ENCODE results near the gene TECPR1. TPM values are rescaled to one million over a fixed set of nuclear protein-coding genes. Genes with fewer than 3 reads are reported as not detected.

The TECPR1 gene
- total and polyA plus RNA-seq, 2 experiments from 2014 or later, result 4.6 to 24.4 TPM

DNA sequence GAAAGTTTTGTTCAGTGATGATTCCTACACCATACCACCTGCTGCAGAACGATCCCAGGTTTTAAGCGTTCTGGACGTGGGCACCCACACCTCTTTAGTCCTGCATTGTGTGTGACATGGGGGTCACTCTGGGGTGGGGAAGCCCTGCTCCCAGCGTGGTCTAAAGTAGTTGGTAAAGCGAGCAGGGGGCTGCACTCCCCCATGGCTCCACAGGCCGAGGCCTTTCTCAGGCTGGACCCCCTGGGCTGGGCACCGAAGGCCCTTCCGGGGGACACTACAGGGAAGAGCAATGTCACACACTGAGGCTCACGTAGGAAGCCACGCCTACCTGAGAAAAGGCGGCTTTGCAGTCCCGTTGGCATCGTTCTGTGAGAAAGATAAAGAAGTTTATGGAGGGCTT is 41.7 kb upstream of the TECPR1 start (continued):
- TF ChIP-seq, protein P1, sequence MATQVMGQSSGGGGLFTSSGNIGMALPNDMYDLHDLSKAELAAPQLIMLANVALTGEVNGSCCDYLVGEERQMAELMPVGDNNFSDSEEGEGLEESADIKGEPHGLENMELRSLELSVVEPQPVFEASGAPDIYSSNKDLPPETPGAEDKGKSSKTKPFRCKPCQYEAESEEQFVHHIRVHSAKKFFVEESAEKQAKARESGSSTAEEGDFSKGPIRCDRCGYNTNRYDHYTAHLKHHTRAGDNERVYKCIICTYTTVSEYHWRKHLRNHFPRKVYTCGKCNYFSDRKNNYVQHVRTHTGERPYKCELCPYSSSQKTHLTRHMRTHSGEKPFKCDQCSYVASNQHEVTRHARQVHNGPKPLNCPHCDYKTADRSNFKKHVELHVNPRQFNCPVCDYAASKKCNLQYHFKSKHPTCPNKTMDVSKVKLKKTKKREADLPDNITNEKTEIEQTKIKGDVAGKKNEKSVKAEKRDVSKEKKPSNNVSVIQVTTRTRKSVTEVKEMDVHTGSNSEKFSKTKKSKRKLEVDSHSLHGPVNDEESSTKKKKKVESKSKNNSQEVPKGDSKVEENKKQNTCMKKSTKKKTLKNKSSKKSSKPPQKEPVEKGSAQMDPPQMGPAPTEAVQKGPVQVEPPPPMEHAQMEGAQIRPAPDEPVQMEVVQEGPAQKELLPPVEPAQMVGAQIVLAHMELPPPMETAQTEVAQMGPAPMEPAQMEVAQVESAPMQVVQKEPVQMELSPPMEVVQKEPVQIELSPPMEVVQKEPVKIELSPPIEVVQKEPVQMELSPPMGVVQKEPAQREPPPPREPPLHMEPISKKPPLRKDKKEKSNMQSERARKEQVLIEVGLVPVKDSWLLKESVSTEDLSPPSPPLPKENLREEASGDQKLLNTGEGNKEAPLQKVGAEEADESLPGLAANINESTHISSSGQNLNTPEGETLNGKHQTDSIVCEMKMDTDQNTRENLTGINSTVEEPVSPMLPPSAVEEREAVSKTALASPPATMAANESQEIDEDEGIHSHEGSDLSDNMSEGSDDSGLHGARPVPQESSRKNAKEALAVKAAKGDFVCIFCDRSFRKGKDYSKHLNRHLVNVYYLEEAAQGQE (IDR thresholded peaks at IDR 0.05; ENCODE audit: unreplicated experiment), result no peak
- TF ChIP-seq ZNF114 (CRISPR knock-in tag; IDR thresholded peaks at IDR 0.05) (no peak), STAT1 (IDR thresholded peaks at IDR 0.05; ENCODE audit: unreplicated experiment) (no peak), ETS1 (IDR thresholded peaks at IDR 0.05) (no peak), NANOG (IDR thresholded peaks at IDR 0.05; ENCODE audit: borderline replicate concordance) (no peak)

DNA sequence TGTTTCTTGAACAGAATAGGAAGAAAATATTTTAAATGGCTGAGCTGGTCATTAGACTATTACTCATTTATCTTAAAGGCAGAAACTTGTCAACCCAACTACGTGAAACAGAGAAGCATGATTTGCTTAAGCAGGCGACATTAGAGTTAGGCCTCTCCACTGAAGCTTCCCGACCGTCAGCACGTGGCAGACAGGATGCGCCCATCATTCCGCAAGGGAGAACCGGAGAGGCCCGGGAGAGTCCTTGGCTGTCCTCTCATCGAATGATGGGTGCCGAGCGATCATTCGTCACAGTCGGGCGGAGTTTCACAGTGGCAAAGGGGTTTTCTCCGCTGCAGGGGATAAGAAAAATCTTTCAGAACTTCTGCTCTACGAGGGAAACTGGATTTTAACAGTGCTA is 41.2 kb upstream of the TECPR1 start:
- Histone ChIP-seq H4K20me1 (replicated peaks; ENCODE audit: insufficient read depth) (peaks cover 26% of the 10 kb centered on the region), H3K27me3 (ENCODE audit: insufficient read depth) (no peaks in the 10 kb centered on the region), H3K4me3 (no peak overlapping the region), H3K4me1 (ENCODE audit: insufficient read depth) (peaks cover 13% of the 10 kb centered on the region; the same call in 1 of the 2 replicates), H3K36me3 (ENCODE audit: insufficient read depth) (0 out of 2 replicates have a peak, but pooled peaks cover 16% of the 10 kb centered on the region), H3K79me2 (replicated peaks; ENCODE audit: insufficient read depth) (peaks cover 26% of the 10 kb centered on the region), H3F3A (replicated peaks; ENCODE audit: low read depth) (peaks cover 10% of the 10 kb centered on the region; the same call in 1 of the 2 replicates), H2AFZ (no peak overlapping the region), H3K27ac (ENCODE audit: low read depth) (no peak overlapping the region), H3K4me2 (no peak overlapping the region), H3K9me2 (ENCODE audit: insufficient read depth) (no peaks in the 10 kb centered on the region)
- Mint-ChIP-seq H3K9me3 (no peaks in the 10 kb centered on the region), H3K36me3 (ENCODE audit: low read depth) (peaks cover 37% of the 10 kb centered on the region), H3K27ac (no peak overlapping the region), H3K27me3 (ENCODE audit: insufficient read depth, low read depth, poor library complexity) (peaks cover 15% of the 10 kb centered on the region), H3K4me1 (peaks cover 26% of the 10 kb centered on the region), H3K4me3 (no peak overlapping the region)
- ATAC-seq (no peak), DNase-seq (ENCODE audit: low spot score) (no peak)
- TF ChIP-seq POLR2AphosphoS5 (IDR thresholded peaks at IDR 0.05; ENCODE audit: low read depth) (no peak), EZH2phosphoT487 (IDR thresholded peaks at IDR 0.05; ENCODE audit: unreplicated experiment) (no peak), ZNF331 (CRISPR knock-in tag; IDR thresholded peaks at IDR 0.05; ENCODE audit: low read depth) (no peak), NANOG (IDR thresholded peaks at IDR 0.05; ENCODE audit: borderline replicate concordance) (no peak), JUNB (IDR thresholded peaks at IDR 0.05; ENCODE audit: unreplicated experiment) (no peak), EZH2 (IDR thresholded peaks at IDR 0.05; ENCODE audit: low read depth, unreplicated experiment) (no peak), ZNF114 (CRISPR knock-in tag; IDR thresholded peaks at IDR 0.05) (no peak), ETS1 (IDR thresholded peaks at IDR 0.05) (no peak)
- TF ChIP-seq, protein P1 (IDR thresholded peaks at IDR 0.05; ENCODE audit: unreplicated experiment), result no peak
- TF ChIP-seq, protein P2, sequence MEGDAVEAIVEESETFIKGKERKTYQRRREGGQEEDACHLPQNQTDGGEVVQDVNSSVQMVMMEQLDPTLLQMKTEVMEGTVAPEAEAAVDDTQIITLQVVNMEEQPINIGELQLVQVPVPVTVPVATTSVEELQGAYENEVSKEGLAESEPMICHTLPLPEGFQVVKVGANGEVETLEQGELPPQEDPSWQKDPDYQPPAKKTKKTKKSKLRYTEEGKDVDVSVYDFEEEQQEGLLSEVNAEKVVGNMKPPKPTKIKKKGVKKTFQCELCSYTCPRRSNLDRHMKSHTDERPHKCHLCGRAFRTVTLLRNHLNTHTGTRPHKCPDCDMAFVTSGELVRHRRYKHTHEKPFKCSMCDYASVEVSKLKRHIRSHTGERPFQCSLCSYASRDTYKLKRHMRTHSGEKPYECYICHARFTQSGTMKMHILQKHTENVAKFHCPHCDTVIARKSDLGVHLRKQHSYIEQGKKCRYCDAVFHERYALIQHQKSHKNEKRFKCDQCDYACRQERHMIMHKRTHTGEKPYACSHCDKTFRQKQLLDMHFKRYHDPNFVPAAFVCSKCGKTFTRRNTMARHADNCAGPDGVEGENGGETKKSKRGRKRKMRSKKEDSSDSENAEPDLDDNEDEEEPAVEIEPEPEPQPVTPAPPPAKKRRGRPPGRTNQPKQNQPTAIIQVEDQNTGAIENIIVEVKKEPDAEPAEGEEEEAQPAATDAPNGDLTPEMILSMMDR (conservative IDR thresholded peaks at IDR 0.05; ENCODE audit: low read depth in 2 of 2), result no peak

Measured in GM23338 (cell line).